BJ (cell line): Measurements from ENCODE around the gene GPR4. TPM values are rescaled to one million over a fixed set of nuclear protein-coding genes. Genes with fewer than 3 reads are reported as not detected.

Experiments
- CTCF ChIA-PET: fragments of 350-600 bp; formaldehyde crosslinking; extraction: SDS; loops from one replicate; lab custom pipeline; 2021; ENCODE audit warnings: antibody characterized with exemption, inconsistent platforms; lab: Yijun Ruan, JAX
- POLR2A ChIA-PET: fragments of 300-600 bp; sonication (Branson Sonifier 250); formaldehyde crosslinking; extraction: SDS; loops from one replicate; lab custom pipeline; 2021; ENCODE audit warnings: antibody characterized with exemption; lab: Charles Lee
- DNase-seq: peaks from one replicate; pipeline ENCODE4 v3.0.0-alpha.2; 2011; ENCODE audit warnings: low read depth
- H3K27me3 ChIP-seq: 2 replicates; pipeline ENCODE4 v1.6.0; 2011; ENCODE audit warnings: low read length; ENCODE audit not compliant: control insufficient read depth, insufficient read depth
- H3K36me3 ChIP-seq: 2 replicates; pipeline ENCODE4 v1.5.1; 2011; ENCODE audit warnings: low read length; ENCODE audit not compliant: control insufficient read depth, insufficient read depth
- H3K4me3 ChIP-seq: 2 replicates; pipeline ENCODE4 v1.5.1; 2011; ENCODE audit warnings: low read depth, mild to moderate bottlenecking, control low read depth, low read length
- CTCF ChIP-seq: IDR thresholded peaks from 2 replicates; pipeline ENCODE4 v1.5.1; 2011; ENCODE audit warnings: low read depth, mild to moderate bottlenecking, control low read depth, inconsistent platforms, low read length, moderate library complexity; ENCODE audit not compliant: insufficient read depth
- polyA plus RNA-seq: library from polyadenylated mRNA; depleted of rRNA; stranded (reverse); fragments of >200 nt; gene quantifications from 2 replicates; pipeline ENCODE4 v1.2.3, GENCODE V29; 2011

Gene GPR4
- polyA plus RNA-seq, 1 experiment = 0.06 TPM

- no peak overlapping the region for H3K4me3 ChIP-seq
Measured at GRCh38 chr19:45613926-45614725, 12.1 kb upstream of the GPR4 start.

GRCh38 chr19:45608948-45609347 is 6.9 kb upstream of the GPR4 start:
- TF ChIP-seq CTCF = no peak
- POLR2A ChIA-PET = no interaction called here
- no peak for DNase-seq
- H3K36me3 ChIP-seq = peaks cover 15% of the 10 kb centered on the region
- no peak overlapping the region for H3K4me3 ChIP-seq
- CTCF ChIA-PET = interaction anchor here (7.2 kb wide), 1 partner anchor 35 kb away, joined by 99 read pairs; no protein-coding TSS in a partner anchor
- no peaks in the 10 kb centered on the region for H3K27me3 ChIP-seq

More at GRCh38 chr19:45613926-45614725, 12.1 kb upstream of the GPR4 start:
- H3K36me3 ChIP-seq = peaks cover 28% of the 10 kb centered on the region
- POLR2A ChIA-PET = interaction anchor here (0.5 kb wide), 1 partner anchor 16 kb away, joined by 3 read pairs; no protein-coding TSS in a partner anchor
- CTCF ChIA-PET = interaction anchor here (1.0 to 5.5 kb wide), 7 partner anchors 8 to 129 kb away, joined by 3 to 47 read pairs (median 5); partner anchors contain the start of gene EML2
- H3K27me3 ChIP-seq = no peaks in the 10 kb centered on the region
- TF ChIP-seq CTCF = no peak
- DNase-seq = peak; percentile 84

DNA sequence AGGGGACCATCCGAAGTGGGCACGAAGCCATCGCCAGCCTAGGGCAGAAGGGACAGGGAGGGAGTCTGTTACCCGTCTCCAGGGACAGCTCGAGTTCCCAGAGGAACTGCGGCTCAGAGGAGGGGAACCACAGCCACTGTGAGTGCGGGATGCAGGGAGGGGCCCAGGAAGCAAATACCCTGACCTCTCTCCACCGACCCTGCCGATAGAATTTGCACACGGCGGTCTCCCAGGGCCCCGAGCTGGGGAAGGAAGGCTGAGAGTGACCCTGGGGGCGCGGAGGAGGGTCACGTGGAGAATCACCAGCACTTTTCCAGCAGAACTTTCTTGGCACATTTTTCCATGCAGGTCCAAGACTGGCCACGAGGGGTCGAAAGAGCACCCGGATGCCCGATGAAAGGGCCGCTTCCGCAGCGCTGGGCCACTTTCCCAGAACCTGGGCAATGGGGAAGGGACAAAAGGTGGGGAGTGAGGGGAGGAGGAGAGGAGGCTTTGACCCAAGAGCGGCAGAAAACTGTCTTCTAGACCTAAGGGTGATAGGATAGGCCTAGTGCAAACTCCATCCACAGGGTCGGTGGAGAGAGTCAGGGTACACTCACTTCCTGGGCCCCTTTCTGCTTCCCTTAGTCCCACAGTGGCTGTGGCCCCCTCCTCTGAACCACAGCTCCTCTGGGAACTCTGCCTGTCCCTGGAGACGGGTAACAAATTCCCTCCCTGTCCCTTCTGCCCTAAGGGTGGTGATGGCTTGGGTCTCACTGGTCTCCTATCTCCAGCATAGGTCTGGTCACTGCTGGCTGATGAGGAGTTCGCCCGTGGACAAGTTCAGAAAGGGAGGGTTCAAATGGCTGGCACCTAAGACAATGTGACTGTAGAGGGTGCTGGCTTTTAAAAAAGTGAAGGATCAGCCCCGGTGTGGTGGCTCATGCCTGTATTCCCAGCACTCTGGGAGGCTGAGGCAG is 5.3 kb upstream of the GPR4 start:
- DNase-seq = no peak
- TF ChIP-seq CTCF = peak; percentile 95
- Histone ChIP-seq H3K27me3 (peaks cover 2% of the 10 kb centered on the region; the same call in 1 of the 2 replicates), H3K4me3 (peak overlapping the region; percentile 6; the same call in 1 of the 2 replicates), H3K36me3 (peaks cover 5% of the 10 kb centered on the region)
- POLR2A ChIA-PET = no interaction called here
- CTCF ChIA-PET = interaction anchor here (0.6 to 7.2 kb wide), 13 partner anchors 9 to 108 kb away, joined by 3 to 99 read pairs (median 3); partner anchors contain the start of genes EML2 and QPCTL

- no peak for TF ChIP-seq CTCF
- peaks cover 12% of the 10 kb centered on the region for H3K27me3 ChIP-seq
- no peak for DNase-seq
- ChIA-PET POLR2A (no interaction called here), CTCF (interaction anchor here (0.9 to 1.9 kb wide), 2 partner anchors 40 to 41 kb away, joined by 3 to 11 read pairs; no protein-coding TSS in a partner anchor)
- H3K4me3 ChIP-seq = no peak overlapping the region
- no peaks in the 10 kb centered on the region for H3K36me3 ChIP-seq
Measured at GRCh38 chr19:45601115-45601514, 897 bp downstream of the GPR4 start.
